Epithelial cell of proximal tubule (primary cell): ENCODE data around the gene EIF3L. TPM values are rescaled to one million over a fixed set of nuclear protein-coding genes. Genes with fewer than 3 reads are reported as not detected.

ENCODE experiments used
- DNase-seq: peaks from one replicate; pipeline ENCODE4 v3.0.0-alpha.2; 2011; ENCODE audit warnings: low read depth
- H3K4me3 ChIP-seq: 2 replicates; pipeline ENCODE4 v1.5.1; 2011; ENCODE audit warnings: low read depth, mild to moderate bottlenecking, low read length
- total RNA-seq: library from RNA; depleted of rRNA; stranded (reverse); fragments of >200 nt; gene quantifications from 2 replicates; pipeline ENCODE4 v1.2.3, GENCODE V29; 2015
- TF ChIP-seq, protein P1 (sequence below): conservative IDR thresholded peaks from 2 replicates; pipeline ENCODE4 v1.5.1; 2012; ENCODE audit warnings: low read depth, mild to moderate bottlenecking, low read length

The EIF3L gene
- total RNA-seq, 1 donor from 2014 or later = 333 TPM

DNA sequence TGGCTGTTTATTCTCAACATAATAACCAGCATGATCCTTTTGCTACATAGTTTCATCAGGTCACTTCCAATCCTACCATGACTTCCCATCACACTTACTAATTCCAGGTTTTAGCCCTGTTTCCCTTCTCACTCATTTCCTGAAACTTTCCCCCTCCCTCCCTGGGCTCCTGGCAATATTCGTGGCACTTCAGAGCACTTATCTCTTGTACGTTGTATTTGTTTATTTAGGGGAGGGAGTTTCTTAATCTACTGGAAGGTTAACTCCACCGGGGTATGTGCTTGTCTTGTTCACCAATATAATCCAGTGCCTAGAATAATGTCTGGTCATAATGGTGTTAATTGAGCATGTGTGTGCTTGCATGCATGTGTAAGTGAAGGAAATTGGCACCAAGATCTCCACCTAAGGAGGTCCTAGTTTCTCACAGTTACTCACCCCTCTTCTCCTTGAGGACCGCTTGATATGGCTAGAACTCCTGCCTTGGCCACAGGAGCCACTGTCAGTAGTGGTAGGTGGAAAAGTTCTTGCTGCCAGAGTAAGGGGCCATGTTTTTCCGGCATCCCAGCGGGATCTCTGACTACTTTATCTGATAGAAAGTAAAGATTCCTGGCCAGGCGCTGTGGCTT is 11.7 kb downstream of the EIF3L start:
- no peak overlapping the region for H3K4me3 ChIP-seq
- TF ChIP-seq, protein P1, sequence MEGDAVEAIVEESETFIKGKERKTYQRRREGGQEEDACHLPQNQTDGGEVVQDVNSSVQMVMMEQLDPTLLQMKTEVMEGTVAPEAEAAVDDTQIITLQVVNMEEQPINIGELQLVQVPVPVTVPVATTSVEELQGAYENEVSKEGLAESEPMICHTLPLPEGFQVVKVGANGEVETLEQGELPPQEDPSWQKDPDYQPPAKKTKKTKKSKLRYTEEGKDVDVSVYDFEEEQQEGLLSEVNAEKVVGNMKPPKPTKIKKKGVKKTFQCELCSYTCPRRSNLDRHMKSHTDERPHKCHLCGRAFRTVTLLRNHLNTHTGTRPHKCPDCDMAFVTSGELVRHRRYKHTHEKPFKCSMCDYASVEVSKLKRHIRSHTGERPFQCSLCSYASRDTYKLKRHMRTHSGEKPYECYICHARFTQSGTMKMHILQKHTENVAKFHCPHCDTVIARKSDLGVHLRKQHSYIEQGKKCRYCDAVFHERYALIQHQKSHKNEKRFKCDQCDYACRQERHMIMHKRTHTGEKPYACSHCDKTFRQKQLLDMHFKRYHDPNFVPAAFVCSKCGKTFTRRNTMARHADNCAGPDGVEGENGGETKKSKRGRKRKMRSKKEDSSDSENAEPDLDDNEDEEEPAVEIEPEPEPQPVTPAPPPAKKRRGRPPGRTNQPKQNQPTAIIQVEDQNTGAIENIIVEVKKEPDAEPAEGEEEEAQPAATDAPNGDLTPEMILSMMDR = no peak
- DNase-seq = no peak

DNA sequence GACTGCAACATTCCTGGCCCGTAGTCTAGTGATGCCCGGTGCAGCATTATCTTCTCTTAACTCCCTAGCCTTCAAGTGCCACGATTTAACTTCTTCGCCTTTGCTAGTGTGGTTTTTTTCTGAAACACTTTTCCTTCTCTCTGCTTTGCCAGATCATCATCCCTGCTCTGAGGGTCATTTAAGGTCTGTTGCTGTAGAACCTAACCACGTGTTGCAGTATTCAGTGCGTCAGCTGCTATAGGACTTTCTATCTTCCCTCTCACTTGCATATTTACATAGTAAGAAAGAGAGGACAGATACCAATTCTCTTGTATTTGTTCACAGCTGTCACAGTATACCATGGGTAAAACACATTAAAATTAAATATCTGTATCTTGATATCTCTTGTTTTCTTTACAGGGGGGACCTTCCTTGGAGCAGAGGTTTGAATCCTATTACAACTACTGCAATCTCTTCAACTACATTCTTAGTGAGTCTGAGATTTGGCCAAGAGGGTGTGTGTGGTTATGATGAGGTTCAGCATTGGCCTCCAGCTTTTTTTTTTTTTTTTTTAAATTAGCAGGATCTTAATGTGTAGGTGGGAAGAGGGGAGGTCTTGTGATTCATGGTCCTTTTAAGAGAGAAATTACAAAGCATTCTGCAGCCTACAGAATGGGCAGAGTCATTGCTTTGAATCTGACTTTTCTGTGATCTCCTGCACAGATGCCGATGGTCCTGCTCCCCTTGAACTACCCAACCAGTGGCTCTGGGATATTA is 13.5 kb downstream of the EIF3L start:
- TF ChIP-seq, protein P1 = no peak
- DNase-seq = no peak
- H3K4me3 ChIP-seq = no peak overlapping the region

DNA sequence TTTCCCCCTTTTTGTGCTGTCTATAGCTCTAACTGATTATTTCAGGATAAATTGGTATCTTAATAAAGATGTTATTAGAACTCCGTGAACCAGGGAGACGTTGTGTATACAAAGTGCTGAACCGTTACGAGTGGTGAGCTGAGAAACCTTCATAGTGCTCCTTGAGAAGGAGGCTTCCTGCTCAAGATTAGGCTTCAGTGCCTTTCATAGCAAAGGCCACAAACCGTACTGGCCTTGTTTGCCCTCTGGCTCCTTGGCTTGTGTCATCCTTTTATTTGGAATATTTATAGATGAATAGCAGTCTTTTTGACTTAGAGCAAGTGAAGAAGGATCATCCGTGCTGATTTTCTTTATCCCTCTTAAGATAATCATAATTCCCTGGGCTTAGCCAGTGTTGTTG is 16.3 kb downstream of the EIF3L start:
- TF ChIP-seq, protein P1 = no peak
- no peak for DNase-seq
- H3K4me3 ChIP-seq = no peak overlapping the region

DNA sequence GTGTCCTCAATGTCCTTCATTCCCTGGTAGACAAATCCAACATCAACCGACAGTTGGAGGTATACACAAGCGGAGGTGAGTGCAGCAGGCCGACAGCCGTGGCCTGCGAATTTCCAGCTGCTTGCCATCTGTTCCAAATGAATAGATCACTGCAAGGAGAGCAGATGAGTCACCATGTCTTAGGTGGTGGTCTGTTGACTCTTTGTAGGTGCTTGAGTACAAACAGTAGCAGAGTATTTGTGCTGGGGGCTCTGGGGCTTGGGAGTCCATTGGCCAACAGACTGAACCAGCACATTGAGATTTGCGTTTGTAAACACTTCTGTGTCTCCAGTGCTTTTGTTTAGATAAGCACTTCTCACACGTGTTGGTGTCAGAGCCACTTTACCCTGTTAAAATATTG is 21.1 kb downstream of the EIF3L start:
- no peak overlapping the region for H3K4me3 ChIP-seq
- TF ChIP-seq, protein P1 = no peak

DNA sequence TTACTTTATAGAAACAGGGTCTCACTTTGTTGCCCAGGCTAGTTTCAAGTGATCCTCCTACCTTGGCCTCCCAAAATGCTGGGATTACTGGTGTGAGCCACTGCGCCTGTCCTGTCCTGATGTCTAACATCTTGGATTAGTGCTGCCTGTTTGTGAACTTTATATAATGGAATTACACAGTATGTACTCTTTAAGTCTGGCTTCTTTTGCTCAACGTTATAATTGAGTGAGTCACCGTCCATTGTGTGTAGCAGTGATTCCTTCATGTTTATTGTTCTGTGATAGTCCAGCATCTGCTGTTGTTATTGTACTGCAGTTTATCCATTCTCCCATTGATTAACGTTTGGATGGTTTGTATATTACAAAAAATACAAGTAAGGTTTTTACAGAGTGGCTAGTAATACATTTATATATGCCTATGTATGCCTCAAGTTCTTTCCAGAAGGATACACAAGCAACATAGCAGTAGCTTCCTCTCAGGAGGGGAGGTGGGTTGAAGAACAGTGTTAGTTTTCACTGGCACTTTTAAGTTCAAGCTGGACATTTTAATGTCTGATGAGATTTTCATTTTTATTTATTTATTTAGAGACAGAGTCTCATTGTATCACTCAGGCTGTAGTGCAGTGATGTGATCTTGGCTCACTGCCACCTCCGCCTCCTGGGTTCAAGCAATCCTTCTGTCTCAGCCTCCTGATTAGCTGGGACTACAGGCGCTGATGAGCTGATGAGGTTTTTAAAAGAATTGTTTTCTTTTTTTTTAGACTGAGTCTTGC is 31.6 kb downstream of the EIF3L start:
- H3K4me3 ChIP-seq = no peak overlapping the region
- no peak for DNase-seq
- TF ChIP-seq, protein P1 = no peak

More for the DNA sequence above, 21.1 kb downstream of the EIF3L start:
- no peak for DNase-seq

DNA sequence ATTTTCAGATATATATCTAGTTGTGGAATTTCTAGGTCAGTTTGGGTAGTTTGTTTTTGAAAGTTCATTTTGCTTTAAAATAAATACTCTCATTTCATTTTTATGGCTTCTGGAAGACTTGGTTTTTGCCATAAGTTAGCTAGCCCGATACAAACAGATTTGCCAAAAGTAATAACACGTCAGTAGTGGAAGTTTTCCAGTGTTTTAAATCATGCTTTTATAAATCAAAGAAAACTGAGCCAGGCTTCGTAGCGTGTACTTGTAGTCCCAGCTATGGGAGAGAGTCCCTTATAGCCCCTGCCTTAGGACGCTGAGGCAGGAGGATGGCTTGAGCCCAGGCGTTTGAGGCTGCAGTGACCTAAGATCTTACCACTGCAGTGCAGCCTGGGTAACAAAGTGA is 35.2 kb downstream of the EIF3L start:
- H3K4me3 ChIP-seq = no peak overlapping the region
- TF ChIP-seq, protein P1 = no peak
- no peak for DNase-seq
